ENCODE measurements around the gene EIF4B.
"Not testable (repeated sequence)": the region's sequence is repeated elsewhere in the genome, so short reads cannot be mapped to it uniquely, and the experiment has no call there.

EIF4B gene

GRCh38 chr12:53004178-53004577, 2.1 kb upstream of the EIF4B start:
- no peak for FAIRE-seq

DNA sequence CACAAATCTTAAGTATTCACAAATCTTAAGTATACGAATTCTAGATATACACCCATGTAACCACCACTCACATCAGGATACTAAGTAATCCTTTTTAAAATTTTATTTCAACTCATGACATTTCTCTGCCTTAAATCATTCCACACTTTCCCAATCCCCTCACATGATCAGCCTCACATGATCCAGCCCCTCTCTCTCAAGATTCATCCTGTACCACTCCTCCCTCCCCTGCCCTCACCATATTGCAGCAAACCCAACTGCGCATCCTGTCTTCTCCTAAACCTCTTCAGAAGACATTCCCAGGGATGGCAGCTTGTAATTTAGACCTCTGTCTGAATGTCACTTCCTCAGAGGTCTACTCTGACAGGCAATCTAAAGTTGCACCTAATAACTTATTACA, 1.7 kb upstream of the EIF4B start:
- FAIRE-seq = no peak

GRCh38 chr12:53005215-53005985, 856 bp upstream of the EIF4B start:
- no peak for FAIRE-seq

- FAIRE-seq = no peak
These were observed 604 bp downstream of the EIF4B start for GRCh38 chr12:53006810-53007309.

DNA sequence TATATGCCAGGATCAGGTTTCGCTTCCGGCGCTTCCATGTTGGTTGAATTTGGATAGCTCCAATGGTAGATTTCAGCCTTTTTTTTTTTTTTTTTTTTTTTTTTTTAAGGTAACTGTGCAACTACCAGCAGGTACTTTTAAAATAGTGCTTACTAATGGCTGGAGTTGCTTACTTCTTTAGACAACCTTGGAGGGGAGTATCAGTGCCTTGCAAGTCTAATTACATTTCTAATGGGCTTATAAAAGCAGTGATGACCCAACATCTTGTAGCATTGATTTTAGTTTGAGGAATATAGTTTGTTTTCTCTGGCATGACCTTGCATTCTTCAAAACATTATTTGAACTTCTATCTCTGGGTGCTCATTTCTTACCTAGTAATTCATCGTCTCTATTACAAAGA, 1.1 kb downstream of the EIF4B start:
- no peak for FAIRE-seq

GRCh38 chr12:53008760-53009159, 2.5 kb downstream of the EIF4B start:
- not testable (repeated sequence) for FAIRE-seq

- FAIRE-seq = no peak
These were observed 4.7 kb downstream of the EIF4B start for GRCh38 chr12:53010955-53011354.

GRCh38 chr12:53011889-53012288, 5.6 kb downstream of the EIF4B start:
- no peak for FAIRE-seq

DNA sequence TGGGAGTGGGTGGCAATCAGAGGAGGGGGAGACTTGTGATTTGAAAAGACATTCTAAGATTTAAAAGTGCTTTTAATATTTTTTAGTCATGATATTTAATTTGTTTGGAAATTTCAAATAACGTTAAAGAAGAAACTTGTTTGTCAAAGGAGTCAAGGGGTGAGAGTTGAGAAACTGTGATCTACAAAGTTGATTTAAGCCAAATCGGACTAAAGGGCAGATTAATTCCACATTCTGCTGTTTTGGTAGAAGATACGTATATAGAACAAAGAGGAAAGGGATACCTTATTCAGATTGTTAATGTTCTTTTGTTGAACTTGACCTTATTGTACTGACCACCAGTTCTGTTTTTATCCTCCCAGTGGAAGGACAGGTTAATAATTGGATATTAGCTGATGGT, 6.7 kb downstream of the EIF4B start:
- FAIRE-seq = no peak

- no peak for FAIRE-seq
These were observed 8.5 kb downstream of the EIF4B start for GRCh38 chr12:53014709-53015108.

- no peak for FAIRE-seq
These were observed 19.0 kb downstream of the EIF4B start for GRCh38 chr12:53025250-53025649.

DNA sequence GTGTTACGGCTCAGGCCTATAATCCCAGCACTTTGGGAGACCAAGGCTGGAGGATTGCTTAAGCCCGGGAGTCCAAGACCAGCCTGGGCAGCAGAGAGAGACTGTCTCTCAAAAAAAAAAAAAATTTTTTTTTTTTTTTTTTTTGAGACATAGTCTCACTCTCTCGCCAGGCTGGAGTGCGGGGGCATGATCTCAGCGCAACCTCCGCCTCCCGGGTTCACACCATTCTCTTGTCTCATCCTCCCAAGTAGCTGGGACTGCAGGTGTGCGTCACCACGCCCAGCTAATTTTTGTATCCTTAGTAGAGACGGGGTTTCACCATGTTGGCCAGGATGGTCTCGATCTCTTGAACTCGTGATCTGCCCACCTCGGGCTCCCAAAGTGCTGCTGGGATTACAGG, 20.8 kb downstream of the EIF4B start:
- not testable (repeated sequence) for FAIRE-seq

GRCh38 chr12:53031616-53032015, 25.4 kb downstream of the EIF4B start:
- no peak for FAIRE-seq

DNA sequence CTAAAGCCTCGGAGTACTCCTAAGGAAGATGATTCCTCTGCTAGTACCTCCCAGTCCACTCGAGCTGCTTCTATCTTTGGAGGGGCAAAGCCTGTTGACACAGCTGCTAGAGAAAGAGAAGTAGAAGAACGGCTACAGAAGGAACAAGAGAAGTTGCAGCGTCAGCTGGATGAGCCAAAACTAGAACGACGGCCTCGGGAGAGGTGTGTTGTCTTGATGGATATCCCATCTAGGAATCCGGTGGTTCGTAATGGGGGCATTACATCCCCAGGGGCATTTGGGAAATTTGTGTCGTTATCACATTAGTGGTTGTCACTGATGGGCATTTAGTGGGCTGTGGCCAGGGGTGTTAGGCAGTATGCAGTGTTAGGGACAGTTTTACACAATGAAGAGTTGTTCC, 27.6 kb downstream of the EIF4B start:
- FAIRE-seq = not testable (repeated sequence)

DNA sequence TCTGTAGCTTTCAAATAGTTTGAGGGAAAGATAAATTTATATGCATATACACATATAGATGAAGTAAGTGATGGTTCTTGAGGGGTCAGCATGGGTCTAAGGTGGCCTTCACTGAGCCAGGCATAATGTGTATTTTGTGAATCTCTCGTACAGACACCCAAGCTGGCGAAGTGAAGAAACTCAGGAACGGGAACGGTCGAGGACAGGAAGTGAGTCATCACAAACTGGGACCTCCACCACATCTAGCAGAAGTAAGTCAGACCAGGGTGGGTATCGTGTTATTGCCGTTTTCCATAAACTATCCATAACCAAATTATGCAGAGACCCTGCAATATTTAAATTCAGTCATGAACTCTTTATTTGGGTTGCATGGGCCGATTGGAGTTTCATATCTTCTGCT, 28.2 kb downstream of the EIF4B start:
- FAIRE-seq = no peak

DNA sequence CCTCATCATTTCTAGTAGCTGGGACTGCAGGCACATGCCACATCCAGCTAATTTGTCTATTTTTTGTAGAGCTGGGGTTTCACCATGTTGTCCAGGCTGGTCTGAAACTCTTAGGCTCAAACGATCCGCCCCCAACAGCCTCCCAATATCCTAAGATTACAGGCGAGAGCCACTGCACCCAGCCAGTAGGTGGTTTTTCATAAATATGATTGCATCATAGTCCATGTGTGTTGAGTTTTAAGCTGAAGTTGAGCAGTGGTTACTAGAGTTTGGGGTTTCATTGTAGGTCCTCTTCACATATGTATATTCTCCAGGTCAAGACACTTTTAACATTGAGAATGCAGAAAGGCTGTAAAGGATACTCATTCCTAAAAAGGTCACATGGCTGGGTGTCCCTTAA, 30.5 kb downstream of the EIF4B start:
- no peak for FAIRE-seq

- no peak for FAIRE-seq
These were observed 33.6 kb downstream of the EIF4B start for GRCh38 chr12:53039851-53040250.

DNA sequence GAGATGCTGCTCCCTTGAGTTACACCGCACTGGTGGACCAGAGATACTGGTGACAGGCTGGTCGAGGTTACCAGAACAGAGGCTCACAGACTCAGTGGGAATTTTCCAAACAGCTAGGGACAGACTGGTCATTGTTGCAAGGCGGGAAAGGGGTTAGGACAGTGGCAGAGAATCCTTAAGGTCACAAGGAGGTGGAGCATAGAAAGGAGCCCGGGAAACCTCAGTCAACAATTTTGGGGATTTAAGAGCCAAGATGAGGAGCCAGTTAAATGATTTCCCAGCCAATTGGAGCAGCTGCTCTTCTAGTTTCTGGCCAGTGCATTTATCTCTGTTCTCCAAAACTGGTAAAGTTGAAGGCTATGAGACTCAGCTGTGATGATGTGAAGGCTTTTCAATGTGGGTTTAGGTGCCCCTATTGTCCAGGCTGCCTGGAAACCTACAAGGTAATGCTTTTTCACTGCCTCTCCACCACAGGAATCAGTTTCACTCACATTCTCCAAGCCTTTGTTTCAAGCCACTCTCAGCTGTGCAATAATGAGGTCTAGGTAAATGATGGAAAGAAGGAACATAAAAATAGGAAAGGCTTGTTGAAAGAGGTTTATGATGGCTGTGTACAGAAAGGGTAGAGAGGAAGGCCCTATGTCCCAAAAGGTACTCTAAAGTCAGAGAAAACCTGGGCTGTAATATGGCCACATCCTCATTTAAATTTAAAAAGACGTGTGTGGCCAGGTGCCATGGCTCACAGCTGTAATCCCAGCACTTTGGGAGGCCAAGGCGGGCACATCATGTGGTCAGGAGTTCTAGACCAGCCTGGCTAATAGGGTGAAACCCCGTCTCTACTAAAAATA, 36.6 kb downstream of the EIF4B start:
- no peak for FAIRE-seq

- no peak for FAIRE-seq
These were observed 37.9 kb downstream of the EIF4B start for GRCh38 chr12:53044052-53044581.

GRCh38 chr12:53044896-53045695, 38.8 kb downstream of the EIF4B start:
- no peak for FAIRE-seq

GRCh38 chr12:53045696-53046045, 39.4 kb downstream of the EIF4B start:
- no peak for FAIRE-seq

DNA sequence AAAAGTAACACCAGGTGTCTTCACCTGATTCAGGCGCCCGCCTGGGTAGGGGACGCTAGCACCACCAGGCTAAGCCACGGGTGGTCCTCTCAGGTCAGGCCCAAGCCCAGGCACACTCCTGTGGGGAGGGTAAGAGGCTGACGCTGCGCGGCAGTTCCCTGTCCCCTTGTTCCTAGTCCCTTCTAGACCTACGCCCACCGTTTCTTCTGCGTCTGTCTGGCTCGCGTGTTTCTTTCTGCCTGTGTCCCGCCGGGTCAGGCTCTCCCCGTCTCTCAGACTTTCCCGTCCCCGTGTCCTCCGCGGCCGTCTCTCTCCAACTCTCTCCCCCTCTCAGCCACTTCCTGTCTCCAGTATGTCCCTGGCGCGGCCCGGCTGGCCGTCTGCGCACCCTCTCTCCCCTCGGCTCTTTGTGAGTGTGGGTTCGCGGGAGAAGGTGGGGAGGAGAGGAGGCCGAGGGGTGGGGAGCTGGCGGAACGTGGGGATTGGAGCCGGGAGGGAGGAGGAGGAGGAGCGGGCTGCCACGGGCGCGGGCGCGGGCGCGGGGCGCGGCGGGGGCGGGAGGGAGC, 40.5 kb downstream of the EIF4B start:
- FAIRE-seq = no peak

Data from colon (tissue), 2 donors.